K562 (cell line): ENCODE data around the gene APOC4.

Experiments
- BDP1 ChIP-seq: IDR thresholded peaks from 3 replicates; pipeline ENCODE4 v1.6.1; 2011; ENCODE audit not compliant: insufficient read length, insufficient read depth
- CBX2 ChIP-seq: fragments of 200-600 bp; sonication (generic); IDR thresholded peaks from one replicate; pipeline ENCODE4 v1.6.1; 2012; ENCODE audit warnings: mild to moderate bottlenecking, low read length, inconsistent platforms; ENCODE audit not compliant: insufficient read depth, poor library complexity, severe bottlenecking
- RAD51 ChIP-seq: fragments of 450-650 bp; IDR thresholded peaks from 2 replicates; pipeline ENCODE4 v1.7.1; 2016; ENCODE audit warnings: low read depth, mild to moderate bottlenecking, borderline replicate concordance
- SP1 ChIP-seq: sonication (generic); formaldehyde crosslinking; IDR thresholded peaks from 2 replicates; pipeline ENCODE4 v1.8.1; 2022; ENCODE audit warnings: mild to moderate bottlenecking, missing genetic modification reagents
- TF ChIP-seq, protein P1 (sequence below), 2 experiments: fragments of 150-350 bp in 1 of 2; IDR thresholded peaks; 2 replicates each; pipeline ENCODE4 v1.6.1; 2012 to 2016; ENCODE audit warnings: low read depth in 2 of 2, low read length in 2 of 2, mild to moderate bottlenecking in 1 of 2, moderate library complexity in 1 of 2
- TF ChIP-seq, protein P2 (sequence below): fragments of 250-450 bp; sonication (Bioruptor Pico); IDR thresholded peaks from 2 replicates; pipeline ENCODE4 v1.5.0; 2020; ENCODE audit warnings: mild to moderate bottlenecking, borderline replicate concordance

DNA sequence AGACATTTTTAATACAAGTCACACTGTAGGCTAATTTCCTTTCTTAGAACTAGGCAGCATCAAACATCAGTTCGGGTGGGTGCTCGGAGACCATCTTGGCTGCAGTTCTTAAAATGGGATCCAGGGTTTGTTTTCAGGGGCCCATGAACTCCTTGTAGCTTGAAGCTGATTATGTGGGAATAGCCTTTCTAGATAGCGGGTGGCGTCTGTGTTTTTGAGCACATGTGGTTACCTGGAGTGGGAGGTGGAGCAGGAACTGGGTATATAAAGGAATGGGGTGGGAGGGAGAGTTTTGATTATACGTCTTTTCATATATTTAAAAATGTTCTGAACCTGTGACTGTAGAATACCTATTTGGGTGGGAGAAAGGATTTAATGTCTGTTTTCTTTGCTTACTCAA lies 26.1 kb downstream of the APOC4 start:
- TF ChIP-seq CBX2 (no peak), SP1 (CRISPR knock-in tag) (no peak), BDP1 (no peak), RAD51 (no peak)
- TF ChIP-seq, protein P1, sequence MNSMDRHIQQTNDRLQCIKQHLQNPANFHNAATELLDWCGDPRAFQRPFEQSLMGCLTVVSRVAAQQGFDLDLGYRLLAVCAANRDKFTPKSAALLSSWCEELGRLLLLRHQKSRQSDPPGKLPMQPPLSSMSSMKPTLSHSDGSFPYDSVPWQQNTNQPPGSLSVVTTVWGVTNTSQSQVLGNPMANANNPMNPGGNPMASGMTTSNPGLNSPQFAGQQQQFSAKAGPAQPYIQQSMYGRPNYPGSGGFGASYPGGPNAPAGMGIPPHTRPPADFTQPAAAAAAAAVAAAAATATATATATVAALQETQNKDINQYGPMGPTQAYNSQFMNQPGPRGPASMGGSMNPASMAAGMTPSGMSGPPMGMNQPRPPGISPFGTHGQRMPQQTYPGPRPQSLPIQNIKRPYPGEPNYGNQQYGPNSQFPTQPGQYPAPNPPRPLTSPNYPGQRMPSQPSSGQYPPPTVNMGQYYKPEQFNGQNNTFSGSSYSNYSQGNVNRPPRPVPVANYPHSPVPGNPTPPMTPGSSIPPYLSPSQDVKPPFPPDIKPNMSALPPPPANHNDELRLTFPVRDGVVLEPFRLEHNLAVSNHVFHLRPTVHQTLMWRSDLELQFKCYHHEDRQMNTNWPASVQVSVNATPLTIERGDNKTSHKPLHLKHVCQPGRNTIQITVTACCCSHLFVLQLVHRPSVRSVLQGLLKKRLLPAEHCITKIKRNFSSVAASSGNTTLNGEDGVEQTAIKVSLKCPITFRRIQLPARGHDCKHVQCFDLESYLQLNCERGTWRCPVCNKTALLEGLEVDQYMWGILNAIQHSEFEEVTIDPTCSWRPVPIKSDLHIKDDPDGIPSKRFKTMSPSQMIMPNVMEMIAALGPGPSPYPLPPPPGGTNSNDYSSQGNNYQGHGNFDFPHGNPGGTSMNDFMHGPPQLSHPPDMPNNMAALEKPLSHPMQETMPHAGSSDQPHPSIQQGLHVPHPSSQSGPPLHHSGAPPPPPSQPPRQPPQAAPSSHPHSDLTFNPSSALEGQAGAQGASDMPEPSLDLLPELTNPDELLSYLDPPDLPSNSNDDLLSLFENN (IDR thresholded peaks at IDR 0.05; ENCODE audit: low read depth in 2 of 2, low read length in 2 of 2) = no peak
- TF ChIP-seq, protein P2, sequence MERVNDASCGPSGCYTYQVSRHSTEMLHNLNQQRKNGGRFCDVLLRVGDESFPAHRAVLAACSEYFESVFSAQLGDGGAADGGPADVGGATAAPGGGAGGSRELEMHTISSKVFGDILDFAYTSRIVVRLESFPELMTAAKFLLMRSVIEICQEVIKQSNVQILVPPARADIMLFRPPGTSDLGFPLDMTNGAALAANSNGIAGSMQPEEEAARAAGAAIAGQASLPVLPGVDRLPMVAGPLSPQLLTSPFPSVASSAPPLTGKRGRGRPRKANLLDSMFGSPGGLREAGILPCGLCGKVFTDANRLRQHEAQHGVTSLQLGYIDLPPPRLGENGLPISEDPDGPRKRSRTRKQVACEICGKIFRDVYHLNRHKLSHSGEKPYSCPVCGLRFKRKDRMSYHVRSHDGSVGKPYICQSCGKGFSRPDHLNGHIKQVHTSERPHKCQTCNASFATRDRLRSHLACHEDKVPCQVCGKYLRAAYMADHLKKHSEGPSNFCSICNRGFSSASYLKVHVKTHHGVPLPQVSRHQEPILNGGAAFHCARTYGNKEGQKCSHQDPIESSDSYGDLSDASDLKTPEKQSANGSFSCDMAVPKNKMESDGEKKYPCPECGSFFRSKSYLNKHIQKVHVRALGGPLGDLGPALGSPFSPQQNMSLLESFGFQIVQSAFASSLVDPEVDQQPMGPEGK (CRISPR knock-in tag) = no peak
